Esophagus squamous epithelium (tissue), 4 donors: ENCODE results near the gene CPNE5.

Experiments used
- CTCF ChIP-seq, 6 experiments: fragments of 450-650 bp in 4 of 6; fragments of 200-600 bp in 2 of 6; sonication (generic) in 2 of 6; IDR thresholded peaks; one replicate each; pipeline ENCODE4 v1.5.1; 2016 to 2019; ENCODE audit warnings: antibody characterized with exemption in 6 of 6, mild to moderate bottlenecking in 4 of 6, moderate library complexity in 4 of 6
- POLR2A ChIP-seq, 4 donors: fragments of 450-650 bp; IDR thresholded peaks; one replicate each; pipeline ENCODE4 v1.6.1; 2017; ENCODE audit warnings: antibody characterized with exemption in 4 of 4, mild to moderate bottlenecking in 4 of 4, moderate library complexity in 3 of 4

- TF ChIP-seq CTCF (IDR thresholded peaks at IDR 0.05) (no peak), POLR2A (IDR thresholded peaks at IDR 0.05) (no peak)
Observed at GRCh38 chr6:36848658-36849441, 9.6 kb upstream of the CPNE5 start.
